ENCODE data around the gene ST6GALNAC2.
"Not testable (repeated sequence)": the region's sequence is repeated elsewhere in the genome, so short reads cannot be mapped to it uniquely, and the experiment has no call there.

ST6GALNAC2 gene

DNA sequence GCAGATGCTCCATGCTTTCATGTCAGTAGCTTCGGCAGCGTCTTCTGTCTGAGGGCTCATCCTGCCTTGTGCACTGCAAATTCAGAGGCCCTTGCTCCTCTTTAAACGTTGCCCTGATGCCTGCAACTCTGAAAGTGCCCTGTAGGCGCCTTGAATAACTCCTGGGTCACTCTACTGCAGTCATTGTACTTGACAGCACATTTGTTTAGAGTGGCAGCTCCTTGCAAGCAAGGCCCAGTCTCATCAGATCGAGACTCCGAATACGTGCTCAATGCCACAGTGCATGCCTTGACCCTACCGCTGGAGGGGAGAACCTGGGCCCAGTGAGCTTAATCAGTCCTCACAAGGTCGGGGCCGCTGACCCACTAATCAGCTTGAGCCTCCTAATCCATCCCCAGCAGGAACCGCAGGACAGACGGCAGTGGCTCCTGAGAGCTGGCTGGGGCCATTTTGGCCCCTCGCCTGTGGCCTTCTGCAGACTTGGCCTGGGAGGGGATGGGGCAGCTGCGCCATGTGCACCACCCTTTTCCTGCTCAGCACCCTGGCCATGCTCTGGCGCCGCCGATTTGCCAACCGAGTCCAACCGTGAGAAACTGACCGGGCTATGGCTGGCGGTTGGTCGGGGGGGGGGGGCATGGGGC, 45.9 kb downstream of the ST6GALNAC2 start, which contains the start of gene PRCD:
Gene PRCD (plus strand): TSS at position 414 of the 641 bp plus-strand sequence. CDS start 98 bp downstream, at position 512.
- DNase-seq (ENCODE audit: low spot score) = no peak

GRCh38 chr17:76538941-76539570, 46.6 kb downstream of the ST6GALNAC2 start:
- DNase-seq (ENCODE audit: low spot score) = no peak

DNA sequence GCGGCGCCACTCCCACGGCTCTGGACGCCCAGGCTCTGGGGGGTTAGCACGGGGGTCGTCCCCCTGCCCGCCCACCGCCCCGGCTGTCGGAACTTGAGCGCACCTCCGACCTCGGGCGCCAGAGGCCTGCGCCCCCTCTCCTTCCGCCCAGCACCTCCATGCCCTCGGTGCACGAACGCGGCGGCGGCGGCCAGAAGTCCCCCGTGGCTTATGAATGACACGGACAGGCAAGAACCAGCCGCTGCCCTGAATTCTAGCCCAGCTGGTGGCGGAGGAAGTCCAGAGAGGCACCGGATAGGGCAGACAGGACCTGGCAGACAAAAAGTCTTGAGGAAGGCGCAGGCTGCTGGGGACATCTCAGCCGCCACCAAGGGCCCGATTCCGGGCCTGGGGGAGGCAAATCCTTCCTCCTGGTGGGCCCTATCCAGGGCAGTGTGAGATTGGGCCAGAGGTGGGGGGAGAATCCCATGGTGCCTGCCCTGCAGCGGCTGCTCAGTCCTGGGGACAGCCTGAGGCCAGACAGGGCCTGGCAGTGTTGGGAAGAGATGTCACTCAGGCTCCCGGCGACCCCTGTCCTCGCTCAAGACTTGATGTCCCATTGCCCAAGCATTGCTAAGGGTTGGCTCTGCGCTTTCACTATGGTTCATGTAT, 47.3 kb downstream of the ST6GALNAC2 start:
- no peak for DNase-seq (ENCODE audit: low spot score)

DNA sequence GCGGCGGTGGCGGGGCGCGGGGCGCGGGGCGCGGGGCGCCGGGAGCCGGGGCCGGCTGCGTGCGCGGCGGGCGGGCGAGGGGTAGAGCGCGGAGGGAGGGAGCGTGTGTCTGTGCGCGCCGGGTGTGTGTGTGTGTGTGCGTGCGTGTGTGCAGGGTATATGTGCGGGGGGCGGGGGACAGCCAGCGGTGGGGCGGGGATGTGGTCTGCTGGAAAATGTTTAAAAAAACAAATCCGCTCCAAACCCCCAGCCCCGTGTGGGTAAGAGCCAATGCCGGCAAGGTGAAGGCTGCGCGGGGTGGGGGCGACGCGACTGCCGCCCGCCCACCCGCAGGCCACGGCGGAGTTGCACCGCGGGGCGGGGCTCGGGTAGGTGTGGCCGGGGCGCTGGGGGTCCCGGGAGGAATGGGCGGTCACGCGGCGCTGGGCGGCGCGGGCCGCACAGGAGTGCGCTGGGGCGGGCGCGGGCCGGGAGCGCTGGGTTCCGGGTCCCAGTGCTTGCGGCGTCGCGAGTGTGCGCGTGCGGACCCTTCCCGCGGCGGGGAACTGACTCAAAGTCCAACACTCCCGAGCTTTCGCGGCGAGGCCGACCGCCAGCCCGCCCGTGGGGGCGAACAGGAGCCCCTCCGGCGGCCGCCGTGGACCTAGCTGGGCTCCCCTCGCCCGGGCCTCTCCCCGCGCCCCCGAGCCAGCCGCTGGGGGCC, 47.9 kb downstream of the ST6GALNAC2 start, which contains the start of gene CYGB:
Gene CYGB (minus strand): TSS at position 132 of the 703 bp plus-strand sequence. CDS start 167 bp downstream, outside the sequence.
- no peak for DNase-seq (ENCODE audit: low spot score)

DNA sequence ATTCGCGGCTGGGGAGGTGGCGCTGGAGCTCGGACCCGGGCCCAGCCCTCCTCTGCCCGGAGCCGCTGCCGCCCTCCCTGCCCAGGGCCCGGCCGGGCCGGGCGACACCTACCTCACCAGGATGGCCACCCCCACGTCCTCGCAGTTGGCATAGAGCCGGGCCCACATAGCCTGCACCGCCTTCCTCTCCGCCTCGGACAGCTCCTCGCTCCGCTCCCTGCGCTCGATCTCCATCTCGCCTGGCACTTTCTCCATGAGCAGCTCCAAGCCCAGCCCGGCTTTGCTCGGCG, 48.4 kb downstream of the ST6GALNAC2 start:
- no peak for DNase-seq (ENCODE audit: low spot score)

DNA sequence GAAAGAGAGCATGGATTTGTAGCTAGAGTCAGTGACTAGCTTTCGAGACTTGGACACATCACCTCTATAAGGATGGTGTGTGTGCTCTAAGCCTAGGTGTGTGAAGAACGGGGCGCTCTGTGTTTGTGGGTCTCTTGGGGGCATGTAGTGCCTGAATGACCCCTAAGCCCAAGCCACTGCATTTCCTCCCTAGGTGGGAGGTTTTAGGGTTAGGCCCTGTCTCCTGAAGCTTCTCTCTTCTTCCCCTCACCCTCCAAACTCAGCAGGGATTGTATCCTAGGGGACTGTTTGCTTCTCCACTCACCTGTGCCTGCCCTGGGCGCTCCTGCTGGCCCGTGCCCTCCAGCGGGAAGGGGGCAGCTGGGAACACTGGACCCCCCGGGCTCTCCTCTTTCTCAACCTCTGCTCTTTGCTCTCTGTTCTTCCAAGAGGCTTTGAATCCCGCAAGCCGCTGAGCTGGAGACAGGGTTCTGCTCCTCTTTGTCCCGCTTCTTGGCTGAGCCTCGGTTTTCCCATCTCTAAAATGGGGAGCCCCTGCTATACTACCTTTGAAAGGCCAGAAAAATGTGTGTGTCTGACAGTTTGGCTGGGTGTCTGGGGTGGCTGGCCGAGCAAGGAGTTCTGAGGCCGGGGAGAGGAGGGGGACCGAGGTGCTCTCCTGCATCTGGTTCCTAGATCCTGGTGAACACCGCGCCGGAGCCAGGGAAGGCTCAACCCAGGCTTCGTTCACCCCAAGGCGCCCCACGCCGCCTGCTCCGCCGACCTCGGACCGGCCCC, 49.0 kb downstream of the ST6GALNAC2 start:
- DNase-seq (ENCODE audit: low spot score) = no peak

DNA sequence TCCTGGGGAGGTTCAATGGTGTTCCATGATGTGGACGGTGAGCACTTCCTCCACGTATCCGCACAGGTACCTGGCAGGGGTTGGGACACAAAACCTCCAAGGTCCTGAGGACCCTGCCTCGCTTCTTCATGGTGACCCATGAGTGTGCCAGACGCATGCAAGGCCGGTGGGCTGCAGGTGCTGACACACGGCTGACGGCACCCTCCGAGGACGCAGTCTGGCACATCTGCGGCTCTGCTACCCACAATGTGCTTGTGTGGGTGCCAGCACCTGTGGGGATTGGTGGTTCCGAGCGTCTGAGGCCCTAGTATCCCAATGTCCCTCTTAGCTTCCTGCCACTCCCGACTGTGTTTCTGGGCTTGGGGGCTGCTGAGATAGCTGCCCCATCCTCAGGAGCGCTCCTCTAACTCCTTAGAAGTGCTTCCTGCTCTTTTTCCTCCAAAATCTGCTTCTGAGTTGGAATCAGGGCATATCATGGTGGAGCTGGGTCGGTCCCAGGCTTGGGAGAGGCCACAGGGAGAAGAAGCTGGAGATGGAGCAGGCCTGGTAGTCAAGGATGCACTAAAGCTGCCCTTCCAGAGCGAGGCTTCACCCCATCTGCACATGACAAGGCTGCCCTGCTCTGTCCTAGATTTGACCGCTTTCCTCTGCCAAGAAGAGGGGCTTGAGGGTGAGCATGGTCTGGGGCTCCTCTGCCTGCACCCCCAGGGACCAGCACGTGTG, 49.7 kb downstream of the ST6GALNAC2 start:
- no peak for DNase-seq (ENCODE audit: low spot score)

DNA sequence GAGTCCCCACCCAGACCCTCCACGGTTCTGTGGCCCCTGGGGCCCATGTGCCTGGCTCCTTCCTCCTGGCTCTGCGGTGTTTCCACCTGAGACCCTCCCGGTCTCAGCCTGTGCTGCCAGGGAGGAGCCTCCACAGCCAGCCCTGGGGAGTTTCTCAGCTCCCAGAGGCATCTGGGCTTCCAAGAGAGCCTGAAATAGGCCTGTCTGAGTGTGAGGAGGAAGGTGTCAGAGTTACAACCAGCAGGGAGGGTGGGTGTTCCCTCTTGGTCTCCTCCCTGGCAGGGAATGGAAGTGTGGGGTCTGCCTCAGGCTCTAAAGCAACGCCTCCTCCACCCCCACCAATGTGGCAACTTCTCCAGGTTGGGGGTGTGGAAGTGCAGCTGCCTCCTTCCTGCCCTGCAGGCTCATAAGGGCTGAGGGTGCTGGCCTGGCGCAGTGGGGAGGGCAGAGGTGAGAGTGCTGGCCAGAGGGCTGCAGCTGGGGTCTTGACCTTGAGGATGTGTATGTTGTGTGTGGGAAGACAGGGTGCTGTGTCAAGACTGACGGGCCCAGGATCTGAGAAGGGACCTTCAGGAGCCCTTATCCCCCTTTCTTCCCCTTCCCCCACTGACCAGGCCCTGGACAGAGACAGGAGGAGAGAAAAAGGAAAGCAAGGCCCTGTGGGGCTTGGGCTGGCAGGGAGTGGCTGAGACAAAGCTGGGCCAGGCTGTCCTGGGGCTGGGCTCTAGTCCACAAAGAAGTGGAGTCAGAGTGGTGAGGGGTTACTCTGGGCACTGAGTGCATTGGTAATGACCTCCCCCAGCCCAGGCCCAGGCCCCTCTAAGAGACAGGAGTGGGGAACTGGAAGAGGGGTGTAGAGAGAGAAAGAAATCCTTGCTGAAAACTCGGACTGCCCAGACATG, 50.6 kb downstream of the ST6GALNAC2 start:
- DNase-seq (ENCODE audit: low spot score) = no peak

DNA sequence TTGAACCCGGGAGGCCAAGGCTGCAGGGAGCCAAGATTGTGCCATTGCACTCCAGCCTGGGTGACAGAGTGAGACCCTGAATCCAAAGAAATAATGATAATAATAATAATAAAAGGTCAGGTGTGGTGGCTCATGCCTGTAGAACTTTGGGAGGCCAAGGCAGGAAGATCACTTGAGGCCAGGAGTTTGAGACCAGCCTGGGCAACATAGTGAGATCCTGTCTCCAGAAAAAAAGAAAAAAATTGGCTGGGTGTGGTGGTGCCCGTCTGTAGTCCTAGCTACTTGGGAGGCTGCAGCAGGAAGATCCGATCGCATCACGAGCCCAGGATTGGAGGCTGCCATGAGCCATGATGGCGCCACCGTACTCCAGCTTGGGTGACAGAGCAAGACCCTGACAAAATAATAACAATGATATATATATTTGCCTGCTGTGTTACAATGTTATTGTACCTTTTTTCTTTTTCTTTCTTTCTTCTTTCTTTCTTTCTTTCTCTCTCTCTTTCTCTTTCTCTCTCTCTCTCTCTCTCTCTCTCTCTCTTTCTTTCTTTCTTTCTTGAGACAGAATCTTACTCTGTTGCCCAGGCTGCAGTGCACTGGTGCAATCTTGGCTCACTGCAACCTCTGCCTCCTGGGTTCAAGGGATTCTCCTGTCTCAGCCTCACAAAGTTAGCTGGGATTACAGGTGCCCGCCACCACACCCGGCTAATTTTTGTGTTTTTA, 51.9 kb downstream of the ST6GALNAC2 start:
- not testable (repeated sequence) for DNase-seq (ENCODE audit: low spot score)

- DNase-seq (ENCODE audit: low spot score) = no peak
These were observed 53.5 kb downstream of the ST6GALNAC2 start for GRCh38 chr17:76532072-76532651.

DNA sequence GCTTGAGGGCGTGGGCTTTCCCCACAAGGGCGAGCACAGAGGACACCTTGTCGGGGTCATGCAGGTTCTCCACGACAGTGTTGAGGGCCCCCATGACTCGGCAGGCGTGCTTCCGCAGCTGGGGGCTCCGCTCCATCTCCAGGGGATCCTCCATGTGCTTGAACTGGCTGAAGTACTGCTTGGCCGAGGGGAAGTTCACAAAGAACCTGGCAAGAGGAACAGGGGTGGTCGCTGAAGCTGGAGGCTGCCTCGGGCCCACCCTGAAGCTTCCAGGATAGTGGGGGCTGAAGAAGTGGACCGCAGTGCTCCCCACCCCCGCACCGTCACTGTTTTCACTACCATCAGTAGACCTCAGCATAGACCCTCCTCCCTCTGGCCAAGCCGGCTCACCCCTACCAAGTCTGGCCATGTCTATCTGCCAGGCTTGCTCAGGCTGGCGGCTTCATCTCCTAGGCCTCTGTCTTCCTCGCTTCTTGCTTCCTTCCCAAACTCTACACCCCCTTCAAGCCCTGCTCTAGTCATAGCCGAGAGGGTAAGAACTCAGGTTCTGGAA, 54.1 kb downstream of the ST6GALNAC2 start:
- DNase-seq (ENCODE audit: low spot score) = no peak

GRCh38 chr17:76530811-76531485, 54.7 kb downstream of the ST6GALNAC2 start:
- no peak for DNase-seq (ENCODE audit: low spot score)

GRCh38 chr17:76530095-76530723, 55.5 kb downstream of the ST6GALNAC2 start:
- DNase-seq (ENCODE audit: low spot score) = no peak

- no peak for DNase-seq (ENCODE audit: low spot score)
These were observed 56.2 kb downstream of the ST6GALNAC2 start for GRCh38 chr17:76529224-76530094.

- no peak for DNase-seq (ENCODE audit: low spot score)
These were observed 57.0 kb downstream of the ST6GALNAC2 start for GRCh38 chr17:76528528-76529223.

DNA sequence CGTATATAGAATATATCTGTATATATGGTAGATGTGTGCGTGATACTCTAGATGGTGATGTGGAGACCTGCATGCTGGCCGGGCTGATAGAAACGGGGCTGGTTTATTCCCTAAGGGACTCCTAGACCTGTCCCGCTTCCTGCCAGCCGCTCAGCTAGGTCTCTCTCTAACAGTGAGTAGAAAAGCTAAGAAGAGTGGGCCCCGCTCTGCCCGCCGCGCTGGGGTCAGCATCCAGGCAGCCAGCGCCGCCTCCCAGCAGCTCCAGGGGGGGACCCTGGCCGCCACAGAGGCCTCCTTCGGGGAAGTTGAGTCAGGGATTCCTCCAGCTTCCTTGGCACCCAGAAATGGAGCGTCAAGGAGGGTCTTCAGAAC, 57.5 kb downstream of the ST6GALNAC2 start:
- DNase-seq (ENCODE audit: low spot score) = no peak

All from LoVo (cell line).